ENCODE measurements around the gene TDRD6. TPM values are rescaled to one million over a fixed set of nuclear protein-coding genes. Genes with fewer than 3 reads are reported as not detected.
"Not testable (repeated sequence)": the region's sequence is repeated elsewhere in the genome, so short reads cannot be mapped to it uniquely, and the experiment has no call there.

The TDRD6 gene
- total and polyA plus RNA-seq, 2 donors = 0.13 to 1.9 TPM

DNA sequence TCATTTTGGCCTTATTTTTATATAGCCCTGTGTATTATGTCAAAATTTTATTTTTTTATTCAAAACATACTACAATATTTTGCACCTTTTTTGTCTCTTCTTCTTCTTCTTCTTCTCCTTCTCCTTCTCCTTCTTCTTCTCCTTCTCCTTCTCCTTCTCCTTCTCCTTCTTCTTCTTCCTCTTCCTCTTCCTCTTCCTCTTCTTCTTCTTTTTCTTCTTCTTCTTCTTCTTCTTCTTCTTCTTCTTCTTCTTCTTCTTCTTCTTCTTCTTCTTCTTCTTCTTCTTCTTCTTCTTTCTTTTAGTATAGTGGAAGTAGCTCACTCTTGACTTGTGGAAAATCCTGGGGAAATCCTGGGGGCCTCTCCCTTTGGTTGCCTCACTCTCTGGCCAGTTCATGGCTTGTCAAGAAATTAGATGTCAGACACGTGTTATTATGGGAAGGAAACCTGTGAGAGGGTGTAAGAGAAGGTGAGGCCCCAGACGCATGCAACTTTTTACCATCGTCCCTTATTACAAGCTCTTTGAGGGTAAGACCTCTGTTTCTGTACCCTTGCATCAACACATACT, 56.6 kb downstream of the TDRD6 start:
- not testable (repeated sequence) for H3K4me3 ChIP-seq (ENCODE audit: low read depth, low read length); H3K27ac ChIP-seq (ENCODE audit: low read depth); DNase-seq (ENCODE audit: extremely low spot score); H3K36me3 ChIP-seq (ENCODE audit: insufficient read depth); H3K4me1 ChIP-seq (ENCODE audit: insufficient read depth)
- 83% methylated on average over 3 of the region's 3 CpGs for WGBS

- Histone ChIP-seq H3K36me3 (ENCODE audit: insufficient read depth) (no peaks in the 10 kb centered on the region), H3K4me1 (ENCODE audit: insufficient read depth) (no peaks in the 10 kb centered on the region), H3K4me3 (ENCODE audit: low read depth, low read length) (no peak overlapping the region), H3K27ac (ENCODE audit: low read depth) (no peak overlapping the region)
- DNase-seq (ENCODE audit: extremely low spot score) = no peak
- 71% methylated on average over 2 of the region's 2 CpGs for WGBS
These were observed 58.3 kb downstream of the TDRD6 start for GRCh38 chr6:46745973-46746372.

GRCh38 chr6:46746696-46747095, 59.0 kb downstream of the TDRD6 start, which contains the start of gene ANKRD66:
TSS of gene ANKRD66 (plus strand) at chr6:46746933. CDS start at chr6:46751949, 5,016 bp downstream.
- Histone ChIP-seq H3K4me1 (ENCODE audit: insufficient read depth) (no peaks in the 10 kb centered on the region), H3K27ac (ENCODE audit: low read depth) (no peak within 1 kb of the TSS), H3K4me3 (ENCODE audit: low read depth, low read length) (no peak within 1 kb of the TSS), H3K36me3 (ENCODE audit: insufficient read depth) (no peaks in the 10 kb centered on the region)
- no peak for DNase-seq (ENCODE audit: extremely low spot score)
- WGBS = 53% methylated on average over 1 of the region's 1 CpG

DNA sequence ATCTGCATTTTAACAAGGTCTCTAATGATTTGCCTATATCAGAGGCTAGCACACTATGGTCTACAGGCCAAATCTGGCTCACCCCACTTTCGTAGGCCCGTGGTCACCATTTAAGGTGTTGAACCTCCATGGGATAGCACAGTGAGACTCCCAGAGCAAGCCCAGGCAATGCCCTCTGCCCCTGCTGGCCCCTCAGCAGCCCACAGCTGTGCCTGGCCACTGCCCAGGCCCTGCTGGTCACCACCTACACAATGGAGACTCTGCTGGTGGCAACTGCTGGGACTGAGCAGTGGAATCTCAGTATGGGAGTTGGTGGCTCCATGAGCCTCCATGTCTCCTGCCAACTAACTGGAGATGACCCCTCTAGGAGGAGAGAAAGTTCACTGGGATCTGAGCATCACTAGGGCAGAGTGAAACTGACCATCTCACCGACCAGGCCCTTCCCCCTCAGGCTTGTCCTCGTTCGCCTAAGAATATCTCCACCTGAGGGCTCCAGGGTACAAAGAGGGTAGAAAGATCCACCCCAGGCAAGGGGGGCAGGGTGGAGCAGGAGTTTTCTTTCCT, 61.3 kb downstream of the TDRD6 start:
- H3K36me3 ChIP-seq (ENCODE audit: insufficient read depth) = no peaks in the 10 kb centered on the region
- WGBS = 97% methylated on average over 5 of the region's 5 CpGs
- no peaks in the 10 kb centered on the region for H3K4me1 ChIP-seq (ENCODE audit: insufficient read depth)
- no peak for DNase-seq (ENCODE audit: extremely low spot score)
- no peak overlapping the region for H3K4me3 ChIP-seq (ENCODE audit: low read depth, low read length)
- H3K27ac ChIP-seq (ENCODE audit: low read depth) = no peak overlapping the region

GRCh38 chr6:46749731-46750130, 62.0 kb downstream of the TDRD6 start:
- no peak overlapping the region for H3K27ac ChIP-seq (ENCODE audit: low read depth)
- DNase-seq (ENCODE audit: extremely low spot score) = no peak
- no peaks in the 10 kb centered on the region for H3K36me3 ChIP-seq (ENCODE audit: insufficient read depth)
- H3K4me3 ChIP-seq (ENCODE audit: low read depth, low read length) = no peak overlapping the region
- WGBS = 78% methylated on average over 5 of the region's 5 CpGs
- H3K4me1 ChIP-seq (ENCODE audit: insufficient read depth) = no peaks in the 10 kb centered on the region

DNA sequence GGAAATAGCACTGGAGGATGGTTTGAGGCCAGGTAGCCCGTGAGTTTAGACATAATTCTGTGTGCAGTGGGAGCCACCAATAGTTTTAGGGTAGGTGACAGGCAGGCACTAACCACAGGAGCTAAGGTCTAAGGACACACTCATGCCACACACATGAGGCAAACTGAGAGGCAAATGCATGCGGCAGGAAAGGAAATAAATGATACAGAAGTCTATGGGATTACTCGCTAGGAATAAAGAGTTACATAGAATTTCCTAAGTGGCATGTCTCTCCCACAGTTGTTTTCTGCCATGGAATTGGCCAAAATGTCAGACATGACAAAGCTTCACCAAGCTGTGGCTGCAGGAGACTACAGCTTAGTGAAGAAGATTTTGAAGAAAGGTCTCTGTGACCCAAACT, 64.0 kb downstream of the TDRD6 start:
- 89% methylated on average over 3 of the region's 3 CpGs for WGBS
- no peak for DNase-seq (ENCODE audit: extremely low spot score)
- H3K4me3 ChIP-seq (ENCODE audit: low read depth, low read length) = no peak overlapping the region
- no peak overlapping the region for H3K27ac ChIP-seq (ENCODE audit: low read depth)
- no peaks in the 10 kb centered on the region for H3K36me3 ChIP-seq (ENCODE audit: insufficient read depth)
- no peaks in the 10 kb centered on the region for H3K4me1 ChIP-seq (ENCODE audit: insufficient read depth)

Other genes starting within 250 kb of the TDRD6 start
- gene RCAN2, start 196.4 kb upstream of the TDRD6 start, total RNA-seq = 23.7 TPM
- gene RCAN2, start 196.4 kb upstream of the TDRD6 start, polyA plus RNA-seq = 60.2 TPM
- gene CYP39A1, start 35.1 kb upstream of the TDRD6 start, total RNA-seq = 13.3 TPM
- 4.3 TPM for gene CYP39A1, start 35.1 kb upstream of the TDRD6 start, polyA plus RNA-seq
- 41.5 TPM for gene SLC25A27, start 34.9 kb upstream of the TDRD6 start, total RNA-seq
- gene SLC25A27, start 34.9 kb upstream of the TDRD6 start, polyA plus RNA-seq = 15.0 TPM
- gene PLA2G7, start 47.5 kb downstream of the TDRD6 start, total RNA-seq = 2.7 TPM
- 0.77 TPM for gene PLA2G7, start 47.5 kb downstream of the TDRD6 start, polyA plus RNA-seq
- not detected for gene ANKRD66, start 59.0 kb downstream of the TDRD6 start, total RNA-seq
- gene ANKRD66, start 59.0 kb downstream of the TDRD6 start, polyA plus RNA-seq = not detected
- not detected for gene MEP1A, start 105.5 kb downstream of the TDRD6 start, total RNA-seq
- gene MEP1A, start 105.5 kb downstream of the TDRD6 start, polyA plus RNA-seq = not detected
- 41.3 TPM for gene ADGRF5, start 234.1 kb downstream of the TDRD6 start, total RNA-seq
- 16.2 TPM for gene ADGRF5, start 234.1 kb downstream of the TDRD6 start, polyA plus RNA-seq

Measured in urinary bladder (tissue), 4 donors.